ENCODE measurements around the gene PRSS57. TPM values are rescaled to one million over a fixed set of nuclear protein-coding genes. Genes with fewer than 3 reads are reported as not detected.
"Not testable (repeated sequence)": the region's sequence is repeated elsewhere in the genome, so short reads cannot be mapped to it uniquely, and the experiment has no call there.

PRSS57 gene
- total RNA-seq, 2 donors from 2014 or later = 1.7 TPM; not detected in 1

- no peak for DNase-seq (ENCODE audit: low spot score)
- TF ChIP-seq POLR2AphosphoS5 (IDR thresholded peaks at IDR 0.05) (no peak), CTCF (IDR thresholded peaks at IDR 0.05) (no peak), POLR2A (IDR thresholded peaks at IDR 0.05) (no peak)
- WGBS = 9% methylated on average over 49 of the region's 50 CpGs
- Histone ChIP-seq H3K4me1 (replicated peaks) (peaks cover 10% of the 10 kb centered on the region), H3K4me3 (no peak overlapping the region), H3K27ac (no peak overlapping the region), H3K9me3 (no peaks in the 10 kb centered on the region), H3K36me3 (no peaks in the 10 kb centered on the region), H3K27me3 (replicated peaks; ENCODE audit: insufficient read depth) (no peaks in the 10 kb centered on the region)
- intact Hi-C loops (cut with DNase I) = no loop called here
Measured at GRCh38 chr19:703651-704446, 8.6 kb upstream of the PRSS57 start.

- H3K4me3 ChIP-seq = no peak overlapping the region
- H3K27me3 ChIP-seq (replicated peaks; ENCODE audit: insufficient read depth) = no peaks in the 10 kb centered on the region
- DNase-seq (ENCODE audit: low spot score) = no peak
- intact Hi-C loops (cut with DNase I) = no loop called here
- H3K4me1 ChIP-seq (replicated peaks) = peaks cover 7% of the 10 kb centered on the region
- no peaks in the 10 kb centered on the region for H3K9me3 ChIP-seq
- 46% methylated on average over 4 of the region's 4 CpGs for WGBS
- no peak for TF ChIP-seq POLR2A (IDR thresholded peaks at IDR 0.05)
- TF ChIP-seq CTCF (IDR thresholded peaks at IDR 0.05) = no peak
- TF ChIP-seq POLR2AphosphoS5 (IDR thresholded peaks at IDR 0.05) = no peak
- H3K27ac ChIP-seq = no peak overlapping the region
- H3K36me3 ChIP-seq = no peaks in the 10 kb centered on the region
Measured at GRCh38 chr19:703329-703650, 8.0 kb upstream of the PRSS57 start.

GRCh38 chr19:702847-703246, 7.6 kb upstream of the PRSS57 start:
- H3K27me3 ChIP-seq (replicated peaks; ENCODE audit: insufficient read depth); DNase-seq (ENCODE audit: low spot score); H3K9me3 ChIP-seq; H3K4me3 ChIP-seq; intact Hi-C loops (cut with DNase I); H3K27ac ChIP-seq; H3K4me1 ChIP-seq (replicated peaks); H3K36me3 ChIP-seq: not testable (repeated sequence)
- 73% methylated on average over 6 of the region's 6 CpGs for WGBS

GRCh38 chr19:699885-700284, 4.6 kb upstream of the PRSS57 start:
- H3K27ac ChIP-seq; DNase-seq (ENCODE audit: low spot score); H3K27me3 ChIP-seq (replicated peaks; ENCODE audit: insufficient read depth); H3K9me3 ChIP-seq; H3K4me3 ChIP-seq; H3K36me3 ChIP-seq; H3K4me1 ChIP-seq (replicated peaks); intact Hi-C loops (cut with DNase I): not testable (repeated sequence)
- WGBS = 69% methylated on average over 14 of the region's 14 CpGs

- WGBS = 91% methylated on average over 15 of the region's 15 CpGs
- not testable (repeated sequence) for H3K9me3 ChIP-seq, H3K36me3 ChIP-seq
Measured at GRCh38 chr19:698529-698928, 3.3 kb upstream of the PRSS57 start.

GRCh38 chr19:694481-695351, 536 bp downstream of the PRSS57 start:
- WGBS = 43% methylated on average over 41 of the region's 41 CpGs
- no peak for DNase-seq (ENCODE audit: low spot score)
- TF ChIP-seq CTCF (IDR thresholded peaks at IDR 0.05) (no peak), POLR2AphosphoS5 (IDR thresholded peaks at IDR 0.05) (no peak), POLR2A (IDR thresholded peaks at IDR 0.05) (no peak)

More at GRCh38 chr19:698529-698928, 3.3 kb upstream of the PRSS57 start:
- intact Hi-C loops (cut with DNase I); H3K4me3 ChIP-seq; H3K27ac ChIP-seq; H3K4me1 ChIP-seq (replicated peaks); DNase-seq (ENCODE audit: low spot score); H3K27me3 ChIP-seq (replicated peaks; ENCODE audit: insufficient read depth): not testable (repeated sequence)

More at GRCh38 chr19:694481-695351, 536 bp downstream of the PRSS57 start:
- no peak overlapping the region for H3K27ac ChIP-seq
- intact Hi-C loops (cut with DNase I) = no loop called here
- H3K36me3 ChIP-seq = no peaks in the 10 kb centered on the region
- H3K9me3 ChIP-seq = no peaks in the 10 kb centered on the region
- no peak overlapping the region for H3K4me3 ChIP-seq
- no peaks in the 10 kb centered on the region for H3K4me1 ChIP-seq (replicated peaks)
- H3K27me3 ChIP-seq (replicated peaks; ENCODE audit: insufficient read depth) = no peaks in the 10 kb centered on the region
